ENCODE data around the gene ADPRS.

GRCh38 chr1:36114371-36114770 is 25.7 kb downstream of the ADPRS start:
- TF ChIP-seq, protein P1, sequence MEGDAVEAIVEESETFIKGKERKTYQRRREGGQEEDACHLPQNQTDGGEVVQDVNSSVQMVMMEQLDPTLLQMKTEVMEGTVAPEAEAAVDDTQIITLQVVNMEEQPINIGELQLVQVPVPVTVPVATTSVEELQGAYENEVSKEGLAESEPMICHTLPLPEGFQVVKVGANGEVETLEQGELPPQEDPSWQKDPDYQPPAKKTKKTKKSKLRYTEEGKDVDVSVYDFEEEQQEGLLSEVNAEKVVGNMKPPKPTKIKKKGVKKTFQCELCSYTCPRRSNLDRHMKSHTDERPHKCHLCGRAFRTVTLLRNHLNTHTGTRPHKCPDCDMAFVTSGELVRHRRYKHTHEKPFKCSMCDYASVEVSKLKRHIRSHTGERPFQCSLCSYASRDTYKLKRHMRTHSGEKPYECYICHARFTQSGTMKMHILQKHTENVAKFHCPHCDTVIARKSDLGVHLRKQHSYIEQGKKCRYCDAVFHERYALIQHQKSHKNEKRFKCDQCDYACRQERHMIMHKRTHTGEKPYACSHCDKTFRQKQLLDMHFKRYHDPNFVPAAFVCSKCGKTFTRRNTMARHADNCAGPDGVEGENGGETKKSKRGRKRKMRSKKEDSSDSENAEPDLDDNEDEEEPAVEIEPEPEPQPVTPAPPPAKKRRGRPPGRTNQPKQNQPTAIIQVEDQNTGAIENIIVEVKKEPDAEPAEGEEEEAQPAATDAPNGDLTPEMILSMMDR (IDR thresholded peaks at IDR 0.05; ENCODE audit: extremely low read depth in 1 of 2, insufficient read depth in 1 of 2, low read depth in 1 of 2, low read length in 2 of 2) = no peak
- TF ChIP-seq POLR2A (IDR thresholded peaks at IDR 0.05; ENCODE audit: low read depth, low read length) (no peak), GATA2 (IDR thresholded peaks at IDR 0.05; ENCODE audit: insufficient read depth, insufficient read length, low read depth, low read length) (no peak), POLR2AphosphoS5 (IDR thresholded peaks at IDR 0.05; ENCODE audit: insufficient read depth, low read depth, low read length) (no peak), EZH2 (IDR thresholded peaks at IDR 0.05; ENCODE audit: borderline replicate concordance, low read depth, low read length, severe bottlenecking) (no peak)

Measured in endothelial cell of umbilical vein (primary cell).